NCI-H2107 treated with DMSO at 0.1 percent for 48 hours (cell line): Measurements from ENCODE around the gene L1TD1.
"Not testable (repeated sequence)": the region's sequence is repeated elsewhere in the genome, so short reads cannot be mapped to it uniquely, and the experiment has no call there.

Experiments
- DNase-seq: peaks from one replicate; lab custom pipeline; 2025; ENCODE audit not compliant: unreplicated experiment; lab: John Stamatoyannopoulos, UW

L1TD1 gene

DNA sequence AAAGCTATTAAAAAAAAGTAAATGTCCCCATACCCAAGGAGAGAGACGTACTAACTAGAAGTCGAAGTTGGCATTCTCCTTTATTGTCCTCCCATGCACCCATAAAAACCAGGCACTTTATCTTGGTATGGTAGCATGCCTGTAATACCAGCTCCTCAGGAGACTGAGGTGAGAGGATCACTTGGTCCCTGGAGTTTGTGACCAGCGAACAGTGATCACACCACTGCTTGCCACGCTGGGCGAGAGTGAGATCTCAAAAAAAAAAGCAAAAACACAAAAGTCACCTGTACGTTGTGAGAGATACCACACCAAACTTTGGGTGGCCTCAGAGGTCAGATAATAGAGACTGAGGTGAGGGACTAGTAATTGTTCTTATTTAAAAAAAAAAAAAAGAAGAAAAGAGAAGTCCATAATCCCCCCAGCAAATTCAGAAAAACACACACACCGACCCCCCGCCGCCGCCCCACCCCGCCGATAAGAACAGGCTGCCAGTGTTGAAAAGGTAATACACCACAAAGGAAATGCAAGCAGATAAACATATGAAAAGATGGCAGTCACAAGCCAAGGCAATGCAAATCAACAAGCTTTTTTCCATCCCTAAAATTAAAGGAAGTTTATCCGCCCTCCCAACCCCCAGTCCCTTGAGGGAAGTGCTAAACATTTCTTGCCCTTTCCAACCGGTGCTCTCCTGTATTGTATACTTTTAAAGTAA lies 3.6 kb downstream of the L1TD1 start:
- no peak for DNase-seq

DNA sequence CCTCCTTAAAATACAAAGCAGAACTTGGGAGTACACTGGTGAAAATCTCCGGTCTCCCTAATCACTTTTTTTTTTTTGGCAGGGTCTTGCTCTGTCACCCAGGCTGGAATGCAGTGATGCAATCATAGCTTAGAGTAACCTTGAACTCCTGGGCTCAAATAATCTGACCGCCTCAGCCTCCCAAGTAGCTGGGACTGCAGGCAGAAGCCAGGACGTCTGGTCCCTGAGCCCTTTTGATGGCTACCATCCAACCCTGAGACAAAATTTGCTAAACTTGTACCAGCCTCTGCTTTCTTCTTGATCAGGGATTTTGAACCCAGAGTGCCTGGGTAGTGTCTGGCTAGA lies 4.1 kb downstream of the L1TD1 start:
- DNase-seq = no peak

DNA sequence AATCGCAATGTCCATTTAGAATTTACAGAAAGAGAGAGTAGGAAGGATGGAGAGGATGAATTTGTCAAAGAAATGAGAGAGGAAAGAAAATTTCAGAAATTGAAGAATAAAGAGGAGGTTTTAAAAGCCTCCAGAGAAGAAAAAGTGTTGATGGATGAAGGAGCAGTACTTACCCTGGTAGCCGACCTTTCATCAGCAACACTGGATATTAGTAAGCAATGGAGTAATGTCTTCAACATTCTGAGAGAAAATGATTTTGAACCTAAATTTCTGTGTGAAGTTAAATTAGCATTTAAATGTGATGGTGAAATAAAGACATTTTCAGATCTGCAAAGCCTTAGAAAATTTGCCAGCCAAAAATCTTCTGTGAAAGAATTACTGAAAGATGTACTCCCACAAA lies 12.5 kb downstream of the L1TD1 start:
- no peak for DNase-seq

DNA sequence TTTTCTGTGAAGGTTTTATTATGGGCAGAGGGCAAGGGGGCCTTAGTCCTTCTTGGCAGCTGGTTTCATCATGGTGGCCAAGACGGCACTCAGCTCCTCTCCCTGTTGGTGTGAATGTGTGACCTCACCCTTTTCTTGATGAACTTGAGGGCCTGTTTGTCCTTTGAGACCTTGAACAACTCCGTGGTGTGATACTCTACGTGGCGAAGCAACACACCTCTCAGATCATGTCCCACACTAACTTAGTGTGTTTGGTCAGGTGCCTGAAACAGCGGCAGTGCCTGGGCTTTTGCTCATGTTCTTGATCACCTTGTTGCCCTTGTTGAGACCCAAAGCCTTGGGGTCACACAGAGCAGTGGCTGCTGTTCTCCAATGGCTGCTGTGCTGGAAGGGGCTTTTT lies 13.4 kb downstream of the L1TD1 start:
- DNase-seq = no peak

- DNase-seq = no peak
Measured at GRCh38 chr1:62208970-62209369, 14.3 kb downstream of the L1TD1 start.

DNA sequence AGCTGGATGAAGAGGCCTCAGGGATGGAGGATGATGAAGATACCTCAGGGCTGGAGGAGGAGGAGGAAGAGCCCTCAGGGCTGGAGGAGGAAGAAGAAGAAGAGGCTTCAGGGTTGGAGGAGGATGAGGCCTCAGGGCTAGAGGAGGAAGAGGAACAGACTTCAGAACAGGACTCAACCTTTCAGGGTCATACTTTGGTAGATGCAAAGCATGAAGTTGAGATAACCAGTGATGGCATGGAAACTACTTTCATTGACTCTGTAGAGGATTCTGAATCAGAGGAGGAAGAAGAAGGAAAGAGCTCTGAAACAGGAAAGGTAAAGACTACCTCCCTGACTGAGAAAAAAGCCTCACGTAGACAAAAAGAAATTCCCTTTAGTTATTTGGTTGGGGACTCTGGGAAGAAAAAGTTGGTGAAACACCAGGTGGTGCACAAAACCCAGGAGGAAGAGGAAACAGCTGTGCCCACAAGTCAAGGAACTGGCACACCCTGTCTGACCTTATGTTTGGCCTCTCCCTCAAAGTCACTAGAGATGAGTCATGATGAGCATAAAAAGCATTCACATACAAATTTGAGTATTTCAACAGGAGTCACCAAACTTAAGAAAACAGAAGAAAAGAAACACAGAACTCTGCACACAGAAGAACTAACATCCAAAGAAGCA lies 15.4 kb downstream of the L1TD1 start:
- no peak for DNase-seq

DNA sequence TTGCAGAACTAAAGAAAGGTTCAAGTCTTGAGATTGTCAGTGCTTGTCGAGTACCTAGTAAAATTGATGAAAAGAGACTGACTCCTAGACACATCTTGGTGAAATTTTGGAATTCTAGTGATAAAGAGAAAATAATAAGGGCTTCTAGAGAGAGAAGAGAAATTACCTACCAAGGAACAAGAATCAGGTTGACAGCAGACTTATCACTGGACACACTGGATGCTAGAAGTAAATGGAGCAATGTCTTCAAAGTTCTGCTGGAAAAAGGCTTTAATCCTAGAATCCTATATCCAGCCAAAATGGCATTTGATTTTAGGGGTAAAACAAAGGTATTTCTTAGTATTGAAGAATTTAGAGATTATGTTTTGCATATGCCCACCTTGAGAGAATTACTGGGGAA lies 16.3 kb downstream of the L1TD1 start:
- no peak for DNase-seq

- DNase-seq = no peak
Measured at GRCh38 chr1:62212411-62212810, 17.8 kb downstream of the L1TD1 start.

DNA sequence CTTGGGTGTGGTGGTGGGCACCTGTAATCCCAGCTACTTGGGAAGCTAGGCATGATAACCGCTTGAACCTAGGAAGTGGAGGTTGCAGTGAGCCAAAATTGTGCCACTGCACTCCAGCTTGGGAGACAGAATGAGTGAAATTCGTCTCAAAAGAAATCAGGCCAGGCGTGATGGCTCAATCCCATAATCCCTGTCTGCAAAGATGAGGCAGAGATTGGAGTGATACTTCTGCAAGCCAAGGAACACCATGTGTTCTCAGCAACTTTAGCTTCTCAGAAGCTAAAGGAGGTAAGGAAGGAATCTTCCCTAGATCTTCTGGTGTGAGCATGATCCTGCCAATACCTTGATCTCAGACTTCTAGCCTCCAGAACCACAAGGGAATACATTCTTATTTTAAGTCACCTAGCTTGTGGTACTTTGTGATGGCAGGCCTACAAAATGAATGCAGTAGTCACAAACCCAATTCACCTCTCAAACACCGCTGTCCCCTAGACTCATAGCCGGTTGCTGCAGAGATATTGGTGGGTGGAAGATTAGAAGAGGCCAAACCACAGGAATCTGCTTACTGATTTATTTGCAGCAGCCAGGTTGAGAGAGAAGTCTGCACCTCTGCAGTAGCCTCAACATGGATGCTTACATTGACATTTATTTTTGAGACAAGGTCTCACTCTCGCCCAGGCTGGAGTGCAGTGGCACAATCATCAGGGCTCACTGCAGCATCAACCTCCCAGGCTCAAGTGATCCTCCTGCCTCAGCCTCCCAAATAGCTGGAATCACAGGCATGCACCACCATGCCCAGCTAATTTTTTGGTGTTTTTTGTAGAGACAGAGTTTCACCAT lies 18.6 kb downstream of the L1TD1 start:
- no peak for DNase-seq

DNA sequence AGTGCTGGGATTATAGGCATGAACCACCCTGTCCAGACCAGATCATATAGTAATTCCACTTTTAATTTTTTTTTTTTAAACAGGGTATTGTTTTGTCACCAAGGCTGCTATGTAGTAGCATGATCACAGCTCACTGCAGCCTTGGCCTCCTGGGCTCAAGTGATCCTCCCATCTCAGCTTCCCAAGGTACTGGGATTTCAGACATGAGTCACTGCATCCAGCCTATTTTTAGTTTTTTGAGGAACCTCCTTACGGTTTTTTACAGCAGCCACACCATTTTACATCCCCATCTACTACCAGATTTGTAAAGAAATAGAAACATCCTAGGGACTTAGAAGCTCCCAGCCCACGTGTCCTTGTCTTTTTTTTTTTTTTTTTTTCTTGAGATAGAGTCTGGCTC lies 24.0 kb downstream of the L1TD1 start:
- no peak for DNase-seq

GRCh38 chr1:62220456-62220855 lies 25.8 kb downstream of the L1TD1 start:
- DNase-seq = not testable (repeated sequence)

DNA sequence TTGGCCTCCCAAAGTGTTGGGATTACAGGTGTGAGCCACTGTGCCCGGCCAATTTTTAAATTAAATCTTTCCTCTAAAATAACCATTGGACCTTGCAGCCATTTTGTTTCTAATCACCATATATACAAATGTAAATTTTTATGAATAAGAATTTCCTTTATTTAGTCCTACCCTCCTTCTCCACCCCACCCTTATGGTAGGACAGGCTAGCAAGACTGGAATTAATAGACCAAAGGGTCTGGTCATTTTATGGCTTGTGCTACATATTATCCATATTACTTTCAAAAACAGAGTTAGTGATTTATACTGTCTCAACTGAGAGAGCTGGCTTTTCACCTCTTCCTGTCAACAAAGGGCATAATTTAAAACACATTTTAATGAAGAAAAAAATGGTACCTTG lies 26.5 kb downstream of the L1TD1 start:
- DNase-seq = no peak

GRCh38 chr1:62222321-62222720 lies 27.7 kb downstream of the L1TD1 start:
- no peak for DNase-seq

- DNase-seq = no peak
Measured at GRCh38 chr1:62224182-62224581, 29.5 kb downstream of the L1TD1 start.

DNA sequence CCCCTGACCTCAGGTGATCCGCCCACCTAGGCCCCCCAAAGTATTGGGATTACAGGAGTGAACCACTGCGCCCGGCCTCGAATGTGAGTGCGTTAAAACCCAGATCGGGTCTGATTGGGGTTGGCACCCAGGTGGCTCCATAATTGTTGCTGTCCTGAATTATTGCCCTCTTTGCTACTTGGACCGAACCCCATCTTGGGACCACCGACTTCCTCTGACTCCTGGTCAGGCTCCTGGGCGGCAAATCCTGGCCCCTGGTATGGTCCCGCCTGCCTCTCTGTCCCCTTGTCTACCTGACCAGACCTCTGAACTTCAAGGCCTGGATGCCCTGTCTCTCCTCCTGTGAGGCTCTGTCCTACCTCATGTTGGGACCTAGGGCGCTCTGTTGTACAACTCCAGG lies 32.8 kb downstream of the L1TD1 start:
- DNase-seq = no peak

DNA sequence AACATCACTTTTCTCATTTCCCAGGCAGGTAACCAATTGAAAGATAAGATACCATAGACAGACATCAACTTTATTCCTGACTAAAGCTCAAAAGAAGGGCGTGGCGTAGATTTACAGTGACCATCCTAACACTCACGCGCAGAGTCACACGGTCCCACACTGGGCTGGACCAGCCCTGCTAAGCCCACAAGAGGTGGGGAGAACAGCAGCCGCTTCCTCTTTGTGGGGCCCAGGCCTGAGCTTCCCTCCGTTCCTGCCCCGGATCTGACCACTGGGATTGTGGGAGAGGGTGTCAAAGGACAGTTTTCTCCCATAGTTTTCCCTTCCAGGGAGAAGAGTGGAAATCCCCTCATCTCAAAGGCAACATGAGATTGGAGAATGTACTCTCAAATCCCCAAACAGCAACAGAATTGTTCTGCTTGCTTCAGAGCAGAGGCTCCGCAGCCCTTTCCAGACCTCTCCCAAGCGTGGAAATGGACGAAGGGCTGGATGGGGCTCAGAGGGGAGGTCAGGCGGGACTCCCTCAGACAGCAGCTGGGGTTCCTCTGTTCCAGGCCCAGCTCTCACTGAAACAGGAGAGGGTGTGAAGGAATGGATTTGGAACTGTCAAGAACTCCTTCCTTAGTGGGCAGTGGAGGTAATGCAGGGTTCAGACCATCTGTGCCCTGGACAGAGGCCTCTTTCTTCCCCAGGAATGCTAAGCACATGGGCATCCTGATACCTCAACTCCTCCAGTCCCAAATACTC lies 33.7 kb downstream of the L1TD1 start:
- DNase-seq = no peak

GRCh38 chr1:62228883-62229187 lies 34.2 kb downstream of the L1TD1 start:
- no peak for DNase-seq

DNA sequence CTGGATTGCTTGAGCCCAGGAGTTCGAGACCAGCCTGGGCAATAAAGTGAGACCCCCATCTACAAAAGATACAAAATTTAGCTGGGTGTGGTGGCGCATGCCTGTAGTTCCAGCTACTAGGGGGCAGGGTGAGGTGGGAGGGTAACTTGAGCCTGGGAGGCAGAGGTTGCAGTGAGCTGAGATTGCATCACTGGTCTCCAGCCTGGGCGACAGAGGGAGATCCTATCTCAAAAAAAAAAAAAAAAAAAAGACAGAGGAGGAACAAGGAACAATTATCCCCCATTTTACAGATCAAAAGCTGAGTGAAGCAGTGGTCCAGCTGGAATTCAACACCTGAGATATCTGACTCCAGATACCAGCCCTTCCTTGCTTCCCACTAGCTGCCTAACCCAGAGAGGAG lies 34.8 kb downstream of the L1TD1 start:
- DNase-seq = no peak

DNA sequence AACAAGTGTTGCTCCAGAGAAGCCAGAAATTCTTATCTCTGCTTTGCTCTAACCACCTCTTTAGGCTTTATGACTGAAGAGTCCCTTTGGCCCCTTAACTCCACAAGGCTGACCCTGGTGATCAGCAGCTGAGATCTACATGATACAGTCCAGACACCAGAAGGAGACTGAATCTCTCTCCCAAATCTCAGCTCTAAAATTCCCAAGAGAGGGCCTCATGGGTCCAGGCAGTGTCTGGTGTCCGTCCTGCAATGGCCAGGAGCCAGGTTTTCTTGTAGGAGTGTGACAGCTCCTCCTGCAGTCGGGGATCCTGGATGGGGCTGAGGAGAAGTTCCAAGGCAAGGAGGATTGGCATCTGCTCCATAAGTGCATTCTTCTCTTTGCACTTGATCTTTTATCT lies 35.3 kb downstream of the L1TD1 start:
- no peak for DNase-seq

GRCh38 chr1:62230718-62231117 lies 36.1 kb downstream of the L1TD1 start:
- DNase-seq = peak; percentile 16

- no peak for DNase-seq
Measured at GRCh38 chr1:62232871-62233278, 38.2 kb downstream of the L1TD1 start.
